ENCODE measurements around the gene CLEC12A. TPM values are rescaled to one million over a fixed set of nuclear protein-coding genes. Genes with fewer than 3 reads are reported as not detected.
"Not testable (repeated sequence)": the region's sequence is repeated elsewhere in the genome, so short reads cannot be mapped to it uniquely, and the experiment has no call there.

CLEC12A gene
- total RNA-seq, 1 donor from 2014 or later, result not detected

DNA sequence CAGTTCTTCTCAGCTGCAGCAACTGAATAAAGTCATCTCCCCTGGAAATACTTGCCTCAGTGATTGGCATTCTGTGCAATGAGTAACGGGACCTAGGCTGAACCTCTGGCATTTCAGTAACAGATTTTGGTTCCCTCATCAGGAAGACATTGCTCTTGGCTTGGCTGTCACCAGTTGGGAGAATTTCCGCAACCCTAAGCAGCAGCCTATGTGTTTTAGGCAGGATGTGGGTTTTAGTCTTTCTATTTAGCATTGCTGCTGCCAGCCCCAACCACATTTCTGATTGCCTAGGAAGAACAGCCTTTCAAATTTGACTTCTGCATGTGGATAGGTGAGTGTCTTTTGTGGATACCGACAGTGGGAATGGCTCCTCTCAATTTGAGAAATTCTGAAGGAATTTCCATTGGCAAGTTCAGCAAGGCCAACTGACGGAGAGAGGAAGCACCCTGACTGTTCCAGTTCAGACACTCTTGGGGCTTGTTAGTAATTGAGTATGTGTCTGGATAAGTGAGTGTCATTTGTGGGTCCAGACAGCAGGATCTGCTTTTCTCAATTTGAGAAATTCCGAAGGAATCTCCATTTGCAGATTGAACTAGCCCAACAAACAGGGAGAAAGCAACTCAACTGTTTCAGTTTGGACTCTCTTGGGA lies 20.1 kb upstream of the CLEC12A start:
- Mint-ChIP-seq H3K36me3 (no peaks in the 10 kb centered on the region), H3K27ac (no peak overlapping the region), H3K4me3 (no peak overlapping the region), H3K9me3 (no peaks in the 10 kb centered on the region), H3K4me1 (no peaks in the 10 kb centered on the region), H3K27me3 (ENCODE audit: low read depth) (no peaks in the 10 kb centered on the region)
- TF ChIP-seq, protein P1, sequence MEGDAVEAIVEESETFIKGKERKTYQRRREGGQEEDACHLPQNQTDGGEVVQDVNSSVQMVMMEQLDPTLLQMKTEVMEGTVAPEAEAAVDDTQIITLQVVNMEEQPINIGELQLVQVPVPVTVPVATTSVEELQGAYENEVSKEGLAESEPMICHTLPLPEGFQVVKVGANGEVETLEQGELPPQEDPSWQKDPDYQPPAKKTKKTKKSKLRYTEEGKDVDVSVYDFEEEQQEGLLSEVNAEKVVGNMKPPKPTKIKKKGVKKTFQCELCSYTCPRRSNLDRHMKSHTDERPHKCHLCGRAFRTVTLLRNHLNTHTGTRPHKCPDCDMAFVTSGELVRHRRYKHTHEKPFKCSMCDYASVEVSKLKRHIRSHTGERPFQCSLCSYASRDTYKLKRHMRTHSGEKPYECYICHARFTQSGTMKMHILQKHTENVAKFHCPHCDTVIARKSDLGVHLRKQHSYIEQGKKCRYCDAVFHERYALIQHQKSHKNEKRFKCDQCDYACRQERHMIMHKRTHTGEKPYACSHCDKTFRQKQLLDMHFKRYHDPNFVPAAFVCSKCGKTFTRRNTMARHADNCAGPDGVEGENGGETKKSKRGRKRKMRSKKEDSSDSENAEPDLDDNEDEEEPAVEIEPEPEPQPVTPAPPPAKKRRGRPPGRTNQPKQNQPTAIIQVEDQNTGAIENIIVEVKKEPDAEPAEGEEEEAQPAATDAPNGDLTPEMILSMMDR (IDR thresholded peaks at IDR 0.05; ENCODE audit: unreplicated experiment), result no peak
- no peak for DNase-seq (ENCODE audit: low spot score in 2 of 2, unreplicated experiment in 2 of 2)

DNA sequence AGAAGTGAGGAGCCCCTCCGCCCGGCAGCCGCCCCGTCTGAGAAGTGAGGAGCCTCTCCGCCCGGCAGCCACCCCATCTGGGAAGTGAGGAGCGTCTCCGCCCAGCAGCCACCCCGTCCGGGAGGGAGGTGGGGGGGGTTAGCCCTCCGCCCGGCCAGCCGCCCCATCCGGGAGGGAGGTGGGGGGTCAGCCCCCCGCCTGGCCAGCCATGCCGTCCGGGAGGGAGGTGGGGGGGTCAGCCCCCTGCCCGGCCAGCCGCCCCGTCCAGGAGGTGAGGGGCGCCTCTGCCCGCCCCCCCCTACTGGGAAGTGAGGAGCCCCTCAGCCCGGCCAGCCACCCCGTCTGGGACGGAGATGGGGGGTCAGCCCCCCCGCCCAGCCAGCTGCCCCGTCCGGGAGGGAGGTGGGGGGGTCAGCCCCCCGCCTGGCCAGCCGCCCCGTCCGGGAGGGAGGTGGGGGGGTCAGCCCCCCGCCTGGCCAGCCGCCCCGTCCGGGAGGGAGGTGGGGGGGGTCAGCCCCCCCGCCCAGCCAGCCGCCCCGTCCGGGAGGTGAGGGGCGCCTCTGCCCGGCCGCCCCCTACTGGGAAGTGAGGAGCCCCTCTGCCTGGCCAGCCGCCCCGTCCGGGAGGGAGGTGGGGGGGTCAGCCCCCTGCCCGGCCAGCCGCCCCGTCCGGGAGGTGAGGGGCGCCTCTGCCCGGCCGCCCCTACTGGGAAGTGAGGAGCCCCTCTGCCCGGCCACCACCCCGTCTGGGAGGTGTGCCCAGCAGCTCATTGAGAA lies 18.1 kb upstream of the CLEC12A start:
- H3K4me3 Mint-ChIP-seq; H3K9me3 Mint-ChIP-seq; DNase-seq (ENCODE audit: low spot score in 2 of 2, unreplicated experiment in 2 of 2); H3K27me3 Mint-ChIP-seq (ENCODE audit: low read depth); H3K36me3 Mint-ChIP-seq; H3K4me1 Mint-ChIP-seq; H3K27ac Mint-ChIP-seq: not testable (repeated sequence)

DNA sequence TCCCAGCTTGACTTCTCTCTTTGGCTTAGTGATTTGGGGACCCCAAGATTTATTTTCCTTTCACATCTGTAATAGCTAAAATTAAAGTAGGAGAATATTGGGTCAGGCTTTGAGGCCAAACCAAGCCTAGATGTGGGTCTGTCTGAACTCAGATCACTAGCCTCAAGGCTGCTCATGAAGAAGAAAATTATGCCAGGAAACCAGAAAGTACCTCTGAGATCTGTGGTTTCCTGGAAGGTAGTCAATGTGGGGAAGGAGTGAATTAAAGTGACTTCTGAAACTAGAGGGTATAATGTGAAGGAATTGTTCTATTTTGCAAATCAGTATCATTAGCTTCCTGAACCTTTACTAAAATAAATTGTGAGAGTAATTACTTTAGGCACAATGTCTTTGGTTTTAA lies 13.4 kb upstream of the CLEC12A start:
- DNase-seq (ENCODE audit: low spot score in 2 of 2, unreplicated experiment in 2 of 2), result no peak
- TF ChIP-seq, protein P1 (IDR thresholded peaks at IDR 0.05; ENCODE audit: unreplicated experiment), result no peak
- Mint-ChIP-seq H3K27me3 (ENCODE audit: low read depth) (no peaks in the 10 kb centered on the region), H3K4me1 (peaks cover 5% of the 10 kb centered on the region), H3K27ac (no peak overlapping the region), H3K36me3 (no peaks in the 10 kb centered on the region), H3K4me3 (no peak overlapping the region), H3K9me3 (no peaks in the 10 kb centered on the region)

DNA sequence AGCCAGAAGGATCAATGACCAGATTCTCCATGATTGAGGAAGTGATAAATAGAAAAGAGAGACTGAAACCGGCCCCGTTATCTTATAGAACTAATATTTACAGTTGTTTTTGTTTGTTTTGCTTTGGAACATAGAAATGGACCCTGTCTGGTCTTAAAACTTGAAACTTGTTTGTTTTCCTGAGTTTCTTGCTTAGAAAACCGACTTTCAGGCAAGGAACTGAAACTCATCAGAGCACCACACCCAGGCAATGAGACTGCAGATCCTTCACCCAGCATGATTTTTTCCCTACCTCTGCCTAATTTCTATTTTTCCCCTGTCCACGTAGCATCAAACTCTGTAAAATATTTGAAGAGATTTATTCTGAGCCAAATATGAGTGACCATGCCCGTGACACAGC lies 10.6 kb upstream of the CLEC12A start:
- H3K4me3 Mint-ChIP-seq, result no peak overlapping the region
- H3K27me3 Mint-ChIP-seq (ENCODE audit: low read depth), result no peaks in the 10 kb centered on the region
- DNase-seq (ENCODE audit: low spot score in 2 of 2, unreplicated experiment in 2 of 2), result no peak
- no peaks in the 10 kb centered on the region for H3K36me3 Mint-ChIP-seq
- peaks cover 5% of the 10 kb centered on the region for H3K4me1 Mint-ChIP-seq
- no peak overlapping the region for H3K27ac Mint-ChIP-seq
- no peaks in the 10 kb centered on the region for H3K9me3 Mint-ChIP-seq
- TF ChIP-seq, protein P1 (IDR thresholded peaks at IDR 0.05; ENCODE audit: unreplicated experiment), result no peak

DNA sequence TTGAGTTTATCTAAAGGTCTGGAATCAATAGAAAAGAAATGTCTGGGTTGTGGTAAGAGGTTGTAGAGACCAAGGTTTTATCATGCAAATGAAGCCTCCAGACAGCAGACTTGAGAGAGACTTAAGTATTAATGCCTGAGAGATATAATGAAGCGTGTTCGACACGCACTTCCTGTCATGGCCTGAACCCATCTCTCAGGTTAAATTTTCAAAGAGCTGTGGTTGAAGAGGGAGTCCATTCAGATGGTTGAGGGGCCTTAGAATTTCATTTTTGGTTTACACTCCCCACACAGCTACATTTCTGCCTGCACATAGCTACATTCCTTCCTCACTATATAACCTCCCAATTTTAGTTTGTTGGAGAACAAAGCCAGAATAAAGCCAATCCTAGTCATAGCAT lies 10.1 kb upstream of the CLEC12A start:
- Mint-ChIP-seq H3K27me3 (ENCODE audit: low read depth) (no peaks in the 10 kb centered on the region), H3K36me3 (no peaks in the 10 kb centered on the region), H3K27ac (no peak overlapping the region), H3K4me3 (no peak overlapping the region), H3K9me3 (no peaks in the 10 kb centered on the region), H3K4me1 (peaks cover 5% of the 10 kb centered on the region)
- TF ChIP-seq, protein P1 (IDR thresholded peaks at IDR 0.05; ENCODE audit: unreplicated experiment), result no peak
- DNase-seq (ENCODE audit: low spot score in 2 of 2, unreplicated experiment in 2 of 2), result no peak

DNA sequence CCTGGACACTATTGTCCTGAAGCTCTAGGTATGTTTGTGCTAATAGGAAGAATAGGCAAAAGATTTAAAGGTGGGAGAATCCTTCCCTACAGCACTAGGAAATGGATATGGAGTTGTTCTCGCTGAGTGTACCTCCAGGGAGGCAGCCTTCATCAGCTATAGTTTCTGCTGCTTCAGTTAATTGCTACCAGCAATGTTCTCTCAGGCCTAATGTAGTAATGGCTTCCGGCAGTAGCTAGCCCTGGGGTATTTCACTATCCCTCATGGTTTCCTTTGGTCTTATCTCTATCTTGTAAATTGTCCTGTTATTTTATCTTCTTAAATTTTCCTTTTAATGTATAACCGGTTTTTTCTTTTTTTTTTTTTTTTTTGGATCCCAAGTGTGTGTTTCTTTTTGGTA lies 9.3 kb upstream of the CLEC12A start:
- Mint-ChIP-seq H3K4me1 (peaks cover 5% of the 10 kb centered on the region), H3K36me3 (no peaks in the 10 kb centered on the region), H3K9me3 (no peaks in the 10 kb centered on the region), H3K4me3 (no peak overlapping the region), H3K27me3 (ENCODE audit: low read depth) (no peaks in the 10 kb centered on the region), H3K27ac (no peak overlapping the region)
- TF ChIP-seq, protein P1 (IDR thresholded peaks at IDR 0.05; ENCODE audit: unreplicated experiment), result no peak
- no peak for DNase-seq (ENCODE audit: low spot score in 2 of 2, unreplicated experiment in 2 of 2)
